Activated B cell treated with CpG ODN at 0.5 μM for 24 hours (primary cell): ENCODE data around the gene SPRR4. TPM values are rescaled to one million over a fixed set of nuclear protein-coding genes. Genes with fewer than 3 reads are reported as not detected.

Experiments used
- ATAC-seq: fragments of 200-7000 bp; cut with Tn5 transposase; one replicate; pipeline ENCODE4 v1.10.0; 2021; ENCODE audit warnings: low read depth, mild to moderate bottlenecking, moderate library complexity
- CTCF ChIA-PET: fragments of 350-600 bp; sonication (Branson Sonifier 250); formaldehyde crosslinking; loops from one replicate; lab custom pipeline; 2021; ENCODE audit warnings: antibody characterized with exemption; lab: Charles Lee
- POLR2A ChIA-PET: fragments of 350-600 bp; sonication (Branson Sonifier 250); formaldehyde crosslinking; loops from one replicate; lab custom pipeline; 2021; ENCODE audit warnings: antibody characterized with exemption; lab: Charles Lee
- DNase-seq: peaks from one replicate; pipeline ENCODE4 v3.0.0; 2022
- H3K27ac Mint-ChIP-seq: one replicate; pipeline ENCODE4 v1.8.0; 2020; ENCODE audit warnings: mixed read lengths
- H3K27me3 Mint-ChIP-seq: one replicate; pipeline ENCODE4 v1.8.0; 2021; ENCODE audit warnings: mixed read lengths
- H3K36me3 Mint-ChIP-seq: one replicate; pipeline ENCODE4 v1.8.0; 2021; ENCODE audit warnings: low read depth, mixed read lengths
- H3K4me1 Mint-ChIP-seq: one replicate; pipeline ENCODE4 v1.8.0; 2021; ENCODE audit warnings: mixed read lengths
- H3K4me3 Mint-ChIP-seq: one replicate; pipeline ENCODE4 v1.8.0; 2020; ENCODE audit warnings: mild to moderate bottlenecking, mixed read lengths
- H3K9me3 Mint-ChIP-seq: one replicate; pipeline ENCODE4 v1.8.0; 2020; ENCODE audit warnings: mixed read lengths
- intact Hi-C: fragments of 100-400 bp; cut with micrococcal nuclease; formaldehyde crosslinking; loops from one replicate; pipeline ENCODE4 v1.15.1; 2024
- total RNA-seq: library from RNA; stranded (reverse); gene quantifications from 2 replicates; pipeline ENCODE4 v1.2.3, GENCODE V29; 2022
- TF ChIP-seq, protein P1 (sequence below): fragments of 200-600 bp; IDR thresholded peaks from one replicate; pipeline ENCODE4 v1.8.0; 2022; ENCODE audit warnings: antibody characterized with exemption, mild to moderate bottlenecking

The SPRR4 gene
- total RNA-seq, 1 donor from 2014 or later = not detected

DNA sequence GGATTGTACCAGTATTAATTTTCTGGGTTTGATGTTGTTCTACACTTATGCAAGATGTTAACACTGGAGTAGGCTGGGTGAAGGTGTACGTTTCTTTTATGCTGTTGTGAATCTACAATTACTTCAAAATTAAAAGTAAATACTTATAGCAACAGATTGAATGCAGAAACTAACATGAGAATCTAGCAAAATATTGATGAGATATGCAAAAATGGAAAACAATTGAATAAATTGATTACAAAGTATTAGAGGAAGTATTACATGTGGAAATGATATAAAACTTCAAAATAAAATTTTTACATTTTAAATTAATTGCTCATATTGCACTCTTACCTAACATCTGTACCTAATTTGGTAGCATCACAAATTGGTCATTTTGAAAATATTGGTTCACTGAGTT, 25.4 kb downstream of the SPRR4 start:
- ChIA-PET CTCF (no interaction called here), POLR2A (no interaction called here)
- H3K36me3 Mint-ChIP-seq = no peaks in the 10 kb centered on the region
- no peak overlapping the region for H3K4me3 Mint-ChIP-seq
- TF ChIP-seq, protein P1, sequence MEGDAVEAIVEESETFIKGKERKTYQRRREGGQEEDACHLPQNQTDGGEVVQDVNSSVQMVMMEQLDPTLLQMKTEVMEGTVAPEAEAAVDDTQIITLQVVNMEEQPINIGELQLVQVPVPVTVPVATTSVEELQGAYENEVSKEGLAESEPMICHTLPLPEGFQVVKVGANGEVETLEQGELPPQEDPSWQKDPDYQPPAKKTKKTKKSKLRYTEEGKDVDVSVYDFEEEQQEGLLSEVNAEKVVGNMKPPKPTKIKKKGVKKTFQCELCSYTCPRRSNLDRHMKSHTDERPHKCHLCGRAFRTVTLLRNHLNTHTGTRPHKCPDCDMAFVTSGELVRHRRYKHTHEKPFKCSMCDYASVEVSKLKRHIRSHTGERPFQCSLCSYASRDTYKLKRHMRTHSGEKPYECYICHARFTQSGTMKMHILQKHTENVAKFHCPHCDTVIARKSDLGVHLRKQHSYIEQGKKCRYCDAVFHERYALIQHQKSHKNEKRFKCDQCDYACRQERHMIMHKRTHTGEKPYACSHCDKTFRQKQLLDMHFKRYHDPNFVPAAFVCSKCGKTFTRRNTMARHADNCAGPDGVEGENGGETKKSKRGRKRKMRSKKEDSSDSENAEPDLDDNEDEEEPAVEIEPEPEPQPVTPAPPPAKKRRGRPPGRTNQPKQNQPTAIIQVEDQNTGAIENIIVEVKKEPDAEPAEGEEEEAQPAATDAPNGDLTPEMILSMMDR = no peak
- peaks cover 6% of the 10 kb centered on the region for H3K9me3 Mint-ChIP-seq
- intact Hi-C loops = no loop called here
- no peak overlapping the region for H3K27ac Mint-ChIP-seq
- peaks cover 23% of the 10 kb centered on the region for H3K27me3 Mint-ChIP-seq
- H3K4me1 Mint-ChIP-seq = no peaks in the 10 kb centered on the region
- ATAC-seq (no peak), DNase-seq (no peak)

DNA sequence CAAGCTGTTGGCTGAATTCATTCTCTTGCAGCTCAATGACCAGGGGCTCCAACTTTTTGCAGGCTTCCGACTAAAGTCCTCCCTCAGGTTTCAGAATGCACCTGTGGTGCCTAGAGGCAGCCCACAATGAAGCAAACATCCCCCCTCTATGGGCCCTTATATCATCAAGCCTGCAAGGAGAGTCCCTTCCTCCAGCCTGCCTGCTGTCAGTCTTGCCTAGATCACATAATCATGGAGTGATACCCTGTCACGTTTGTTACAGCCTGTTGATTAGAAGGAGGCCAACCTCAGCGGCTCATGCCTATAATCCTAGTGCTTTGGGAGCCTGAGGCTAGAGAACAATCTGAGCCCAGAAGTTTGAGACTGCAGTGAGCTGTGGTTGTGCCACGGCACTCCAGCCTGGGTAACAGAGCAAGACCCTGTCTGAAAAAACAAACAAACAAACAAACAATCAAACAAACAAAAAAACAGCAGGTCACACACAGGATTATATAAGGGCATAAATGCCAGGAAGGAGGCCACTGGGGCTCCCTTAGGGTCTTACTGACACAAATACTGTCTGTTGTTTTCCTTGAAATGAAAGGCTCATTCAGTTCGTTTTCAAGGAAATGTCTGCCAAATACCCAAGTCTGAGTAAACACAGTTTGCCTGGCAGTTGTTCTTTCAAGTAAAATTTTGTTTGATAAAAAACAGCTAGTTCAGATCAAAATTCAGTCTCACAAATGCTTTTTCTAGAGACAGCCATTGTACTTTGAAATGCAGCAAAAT, 26.4 kb downstream of the SPRR4 start:
- no peak for DNase-seq
- TF ChIP-seq, protein P1 = no peak
- H3K36me3 Mint-ChIP-seq = no peaks in the 10 kb centered on the region
- no peak for ATAC-seq
- intact Hi-C loops = no loop called here
- H3K27me3 Mint-ChIP-seq = peaks cover 20% of the 10 kb centered on the region
- ChIA-PET CTCF (no interaction called here), POLR2A (no interaction called here)
- H3K4me1 Mint-ChIP-seq = no peaks in the 10 kb centered on the region
- no peak overlapping the region for H3K4me3 Mint-ChIP-seq
- no peak overlapping the region for H3K27ac Mint-ChIP-seq
- H3K9me3 Mint-ChIP-seq = peaks cover 6% of the 10 kb centered on the region

DNA sequence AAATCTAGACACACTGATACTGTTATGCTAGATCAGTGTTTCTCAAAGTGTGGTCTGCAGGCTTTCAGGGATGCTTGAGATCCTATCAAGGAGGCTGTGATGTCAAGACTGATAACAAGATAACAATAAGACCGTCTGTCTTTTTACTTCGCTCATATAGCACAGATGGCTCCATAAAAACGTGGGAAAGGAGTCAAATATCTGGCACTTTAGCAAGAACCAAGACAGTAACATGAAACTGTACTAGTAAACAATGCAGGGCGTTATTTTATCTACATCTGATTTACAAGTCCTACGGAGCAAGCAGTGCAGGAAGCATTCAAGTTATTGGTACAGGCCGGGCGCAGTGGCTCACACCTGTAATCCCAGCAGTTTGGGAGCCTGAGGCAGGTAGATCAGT, 27.5 kb downstream of the SPRR4 start:
- ChIA-PET POLR2A (no interaction called here), CTCF (no interaction called here)
- H3K4me1 Mint-ChIP-seq = no peaks in the 10 kb centered on the region
- H3K27ac Mint-ChIP-seq = no peak overlapping the region
- H3K9me3 Mint-ChIP-seq = peaks cover 6% of the 10 kb centered on the region
- H3K27me3 Mint-ChIP-seq = peaks cover 18% of the 10 kb centered on the region
- intact Hi-C loops = no loop called here
- TF ChIP-seq, protein P1 = no peak
- ATAC-seq (no peak), DNase-seq (no peak)
- H3K4me3 Mint-ChIP-seq = no peak overlapping the region
- no peaks in the 10 kb centered on the region for H3K36me3 Mint-ChIP-seq

DNA sequence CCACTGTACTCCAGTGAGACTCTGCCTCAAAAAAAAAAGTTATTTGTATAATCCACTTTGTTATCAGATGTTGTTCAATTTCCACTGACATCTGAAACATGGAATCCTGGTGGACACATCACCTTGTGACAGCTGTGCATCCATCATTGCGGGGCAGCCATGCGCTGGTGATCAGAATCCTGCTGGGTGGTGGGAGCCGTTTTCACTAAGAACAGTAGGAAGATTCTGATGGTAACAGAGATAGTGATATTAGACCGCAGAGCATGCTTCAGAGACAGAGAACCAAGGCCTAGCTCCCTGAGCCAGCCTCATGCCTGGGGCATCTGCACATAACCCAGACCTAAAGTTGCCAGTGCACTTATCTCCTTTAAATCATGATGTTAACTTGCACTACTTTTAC, 28.0 kb downstream of the SPRR4 start:
- H3K27me3 Mint-ChIP-seq = peaks cover 16% of the 10 kb centered on the region
- peaks cover 6% of the 10 kb centered on the region for H3K9me3 Mint-ChIP-seq
- TF ChIP-seq, protein P1 = no peak
- no peak overlapping the region for H3K27ac Mint-ChIP-seq
- no peak overlapping the region for H3K4me3 Mint-ChIP-seq
- no peak for DNase-seq
- POLR2A ChIA-PET = no interaction called here
- H3K4me1 Mint-ChIP-seq = no peaks in the 10 kb centered on the region
- H3K36me3 Mint-ChIP-seq = no peaks in the 10 kb centered on the region
- ATAC-seq = no peak
- CTCF ChIA-PET = no interaction called here
- intact Hi-C loops = no loop called here

DNA sequence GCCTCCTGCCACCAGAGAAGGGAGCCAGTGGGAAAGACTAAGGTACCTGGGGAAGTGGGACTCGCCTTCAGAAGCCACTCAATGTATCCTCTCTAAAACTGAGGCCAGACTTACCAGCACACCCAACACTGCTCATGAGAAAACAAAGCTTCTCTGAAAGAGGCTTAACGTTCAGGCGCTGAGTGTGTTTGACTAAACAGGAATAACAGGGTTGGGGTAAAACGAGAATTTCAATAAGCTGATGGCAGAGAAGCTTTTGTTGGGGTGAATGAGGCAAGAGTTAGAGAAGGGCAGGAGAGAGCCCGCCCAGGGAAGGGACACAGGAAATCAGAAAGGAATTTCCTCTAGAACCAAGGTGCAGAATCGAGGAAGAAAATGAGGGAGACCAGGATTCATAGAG, 29.4 kb downstream of the SPRR4 start:
- ChIA-PET CTCF (no interaction called here), POLR2A (no interaction called here)
- Mint-ChIP-seq H3K36me3 (no peaks in the 10 kb centered on the region), H3K9me3 (peaks cover 6% of the 10 kb centered on the region), H3K27me3 (peaks cover 16% of the 10 kb centered on the region), H3K4me3 (no peak overlapping the region), H3K27ac (no peak overlapping the region), H3K4me1 (no peaks in the 10 kb centered on the region)
- DNase-seq (no peak), ATAC-seq (no peak)
- TF ChIP-seq, protein P1 = no peak
- intact Hi-C loops = no loop called here
